Breast epithelium (tissue), 4 donors: ENCODE data around the gene CAPS2. TPM values are rescaled to one million over a fixed set of nuclear protein-coding genes. Genes with fewer than 3 reads are reported as not detected.

Experiments
- DNase-seq, 2 donors: peaks; one replicate each; pipeline ENCODE4 v3.0.0-alpha.2; 2019; ENCODE audit warnings: low spot score in 2 of 2
- H3K27ac ChIP-seq, 2 donors: fragments of 200-600 bp; sonication (generic) in 1 of 2; one replicate each; pipeline ENCODE4 v1.5.1; 2016 to 2019; ENCODE audit warnings: mild to moderate bottlenecking in 1 of 2
- H3K27me3 ChIP-seq, 2 donors: fragments of 200-600 bp; sonication (generic) in 1 of 2; one replicate each; pipeline versions ENCODE4 v1.5.1 to v1.6.0; 2017 to 2019; ENCODE audit warnings: control low read depth in 1 of 2, mild to moderate bottlenecking in 1 of 2
- H3K36me3 ChIP-seq: fragments of 200-600 bp; one replicate; pipeline ENCODE4 v1.5.1; 2019
- H3K4me1 ChIP-seq, 2 donors: fragments of 200-600 bp; sonication (generic); one replicate each; pipeline ENCODE4 v1.5.1; 2016 to 2019; ENCODE audit warnings: control low read depth in 1 of 2
- H3K4me3 ChIP-seq, 3 donors: fragments of 200-600 bp; sonication (generic); 1 replicate in 2 of 3; 2 replicates in 1 of 3; pipeline ENCODE4 v1.5.1; 2016 to 2019; ENCODE audit warnings: mild to moderate bottlenecking in 3 of 3, moderate library complexity in 2 of 3
- H3K9me3 ChIP-seq, 2 donors: fragments of 200-600 bp; sonication (generic) in 1 of 2; one replicate each; pipeline ENCODE4 v1.5.1; 2016 to 2019; ENCODE audit warnings: control low read depth in 1 of 2
- POLR2A ChIP-seq: fragments of 450-650 bp; IDR thresholded peaks from one replicate; pipeline ENCODE4 v1.6.1; 2016; ENCODE audit warnings: antibody characterized with exemption, mild to moderate bottlenecking, moderate library complexity
- POLR2AphosphoS5 ChIP-seq, 3 donors: sonication (generic); formaldehyde crosslinking; IDR thresholded peaks; one replicate each; pipeline ENCODE4 v1.6.1; 2017; ENCODE audit warnings: antibody characterized with exemption in 3 of 3
- intact Hi-C: fragments of 100-400 bp; cut with DNase I; formaldehyde crosslinking; loops from one replicate; pipeline ENCODE4 v1.15.1; 2023; ENCODE audit warnings: low total_unique reads
- total RNA-seq, 3 donors: library from RNA; depleted of rRNA; stranded (reverse); fragments of >200 nt; gene quantifications; one replicate each; pipeline ENCODE4 v1.1.0, GENCODE V29; 2016
- TF ChIP-seq, protein P1 (sequence below), 3 donors: fragments of 450-650 bp; IDR thresholded peaks; one replicate each; pipeline ENCODE4 v1.5.1; 2016 to 2017; ENCODE audit warnings: antibody characterized with exemption in 3 of 3, mild to moderate bottlenecking in 3 of 3, moderate library complexity in 3 of 3

CAPS2 gene
- total RNA-seq, 3 donors from 2014 or later: 13.8 to 34.0 (median 14.4) TPM

DNA sequence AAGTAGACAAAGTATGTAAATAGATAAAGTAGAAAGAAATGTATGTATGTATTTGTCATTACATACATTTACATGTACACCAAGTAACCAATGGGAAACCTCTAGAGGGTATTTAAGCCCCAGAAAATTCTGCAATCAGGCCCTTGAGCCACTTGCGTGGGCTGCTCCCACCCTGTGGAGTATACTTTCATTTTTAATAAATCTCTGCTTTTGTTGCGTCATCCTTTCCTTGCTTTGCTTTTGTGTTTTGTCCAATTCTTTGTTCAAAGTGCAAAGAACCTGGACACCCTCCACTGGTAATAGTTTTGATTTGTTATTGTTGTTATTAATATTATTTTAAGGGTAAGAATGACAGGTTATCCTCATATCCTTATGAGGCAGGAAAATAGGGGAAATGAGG is 21.8 kb downstream of the CAPS2 start:
- TF ChIP-seq, protein P1, sequence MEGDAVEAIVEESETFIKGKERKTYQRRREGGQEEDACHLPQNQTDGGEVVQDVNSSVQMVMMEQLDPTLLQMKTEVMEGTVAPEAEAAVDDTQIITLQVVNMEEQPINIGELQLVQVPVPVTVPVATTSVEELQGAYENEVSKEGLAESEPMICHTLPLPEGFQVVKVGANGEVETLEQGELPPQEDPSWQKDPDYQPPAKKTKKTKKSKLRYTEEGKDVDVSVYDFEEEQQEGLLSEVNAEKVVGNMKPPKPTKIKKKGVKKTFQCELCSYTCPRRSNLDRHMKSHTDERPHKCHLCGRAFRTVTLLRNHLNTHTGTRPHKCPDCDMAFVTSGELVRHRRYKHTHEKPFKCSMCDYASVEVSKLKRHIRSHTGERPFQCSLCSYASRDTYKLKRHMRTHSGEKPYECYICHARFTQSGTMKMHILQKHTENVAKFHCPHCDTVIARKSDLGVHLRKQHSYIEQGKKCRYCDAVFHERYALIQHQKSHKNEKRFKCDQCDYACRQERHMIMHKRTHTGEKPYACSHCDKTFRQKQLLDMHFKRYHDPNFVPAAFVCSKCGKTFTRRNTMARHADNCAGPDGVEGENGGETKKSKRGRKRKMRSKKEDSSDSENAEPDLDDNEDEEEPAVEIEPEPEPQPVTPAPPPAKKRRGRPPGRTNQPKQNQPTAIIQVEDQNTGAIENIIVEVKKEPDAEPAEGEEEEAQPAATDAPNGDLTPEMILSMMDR (IDR thresholded peaks at IDR 0.05): no peak
- TF ChIP-seq POLR2A (no peak), POLR2AphosphoS5 (IDR thresholded peaks at IDR 0.05) (no peak)
- intact Hi-C loops: no loop called here
- H3K27ac ChIP-seq: no peak overlapping the region
- H3K4me1 ChIP-seq: no peaks in the 10 kb centered on the region
- no peaks in the 10 kb centered on the region for H3K36me3 ChIP-seq
- no peaks in the 10 kb centered on the region for H3K27me3 ChIP-seq
- no peak overlapping the region for H3K4me3 ChIP-seq
- DNase-seq: no peak
- no peaks in the 10 kb centered on the region for H3K9me3 ChIP-seq

DNA sequence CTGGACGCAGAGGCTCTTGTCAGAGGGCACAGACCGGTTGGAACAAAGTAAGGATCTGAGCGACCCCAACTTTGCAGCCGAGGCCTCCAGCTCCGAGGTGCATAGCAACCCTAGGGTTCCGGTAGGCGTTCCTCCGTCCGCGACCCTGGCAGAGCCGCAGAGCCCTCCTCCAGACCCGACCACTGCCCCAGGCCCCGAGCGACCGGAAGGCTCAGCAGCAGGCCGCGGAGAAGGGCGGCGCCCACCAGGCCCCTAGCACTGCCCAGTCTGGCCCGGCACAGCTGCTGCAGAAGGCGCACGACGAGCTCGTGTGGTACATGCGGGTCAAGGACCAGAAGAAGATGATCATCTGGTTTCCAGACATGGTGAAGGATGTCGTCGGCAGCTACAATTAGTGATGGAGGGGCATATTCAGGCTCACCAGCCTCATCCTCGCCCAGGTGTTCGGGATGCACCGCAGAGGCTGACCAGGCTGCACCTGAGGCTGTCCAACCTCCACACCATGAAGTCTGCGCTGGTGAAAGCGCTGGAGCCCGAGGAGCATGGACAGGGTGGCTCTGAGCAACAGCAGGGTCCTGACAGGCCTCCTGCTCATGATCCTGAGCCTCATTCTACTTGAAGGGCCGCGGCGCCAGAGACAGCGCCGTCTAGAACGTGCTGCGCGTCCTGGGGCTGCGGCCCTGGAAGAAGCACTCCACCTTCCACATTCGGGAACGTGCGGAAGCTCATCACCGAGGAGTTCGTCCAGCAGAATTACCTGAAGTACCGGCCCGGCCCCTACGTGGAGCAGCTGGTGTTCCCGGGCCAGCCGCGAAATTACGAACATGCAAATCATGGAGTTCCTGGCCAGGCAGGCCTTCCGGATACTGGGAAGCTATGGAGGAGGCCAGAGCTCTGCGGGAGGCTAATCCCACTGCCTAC is 24.5 kb downstream of the CAPS2 start:
- no peaks in the 10 kb centered on the region for H3K9me3 ChIP-seq
- intact Hi-C loops: no loop called here
- H3K27ac ChIP-seq: no peak overlapping the region
- H3K4me1 ChIP-seq: no peaks in the 10 kb centered on the region
- no peak for DNase-seq
- TF ChIP-seq POLR2AphosphoS5 (IDR thresholded peaks at IDR 0.05) (no peak), POLR2A (no peak)
- TF ChIP-seq, protein P1 (IDR thresholded peaks at IDR 0.05): no peak
- H3K27me3 ChIP-seq: no peaks in the 10 kb centered on the region
- no peaks in the 10 kb centered on the region for H3K36me3 ChIP-seq
- H3K4me3 ChIP-seq: no peak overlapping the region

DNA sequence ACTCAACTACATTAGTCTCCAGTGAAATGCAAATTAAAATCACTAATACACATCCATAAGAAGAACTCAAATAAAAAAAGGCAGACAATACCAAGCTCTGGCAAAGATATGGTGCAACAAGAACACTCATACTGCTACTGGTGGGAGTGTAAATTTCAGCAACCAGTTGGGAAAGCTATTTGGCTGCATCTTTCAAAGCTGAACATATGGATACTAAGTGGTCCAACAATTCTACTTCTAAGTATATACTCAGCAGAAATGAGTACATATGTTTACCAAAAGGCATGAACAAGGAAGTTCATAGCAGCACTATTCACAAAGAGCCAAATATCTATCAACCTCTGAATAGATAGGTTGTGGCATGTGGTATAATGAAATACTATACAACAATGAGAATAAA is 27.3 kb downstream of the CAPS2 start:
- no peaks in the 10 kb centered on the region for H3K36me3 ChIP-seq
- no peaks in the 10 kb centered on the region for H3K27me3 ChIP-seq
- H3K9me3 ChIP-seq: no peaks in the 10 kb centered on the region
- intact Hi-C loops: no loop called here
- no peak for DNase-seq
- no peak overlapping the region for H3K27ac ChIP-seq
- H3K4me3 ChIP-seq: no peak overlapping the region
- TF ChIP-seq, protein P1 (IDR thresholded peaks at IDR 0.05): no peak
- TF ChIP-seq POLR2A (no peak), POLR2AphosphoS5 (IDR thresholded peaks at IDR 0.05) (no peak)
- H3K4me1 ChIP-seq: no peaks in the 10 kb centered on the region

DNA sequence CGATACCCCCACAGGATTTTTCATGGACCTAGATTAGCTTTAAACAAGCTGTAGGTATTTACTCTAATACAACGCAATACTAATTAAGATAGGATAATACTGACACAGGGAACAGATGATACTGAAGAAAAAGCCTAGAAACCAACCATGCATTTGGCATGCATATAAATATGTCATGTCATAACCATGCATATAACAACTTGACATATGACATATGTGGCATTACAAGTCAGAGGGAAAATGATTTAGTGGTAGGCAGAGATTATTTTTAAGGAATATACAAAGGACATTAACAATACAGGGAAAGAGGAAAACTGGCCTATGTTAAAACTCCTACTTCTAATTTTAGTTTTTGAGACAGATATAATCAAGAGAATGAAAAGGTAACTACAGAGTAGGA is 27.9 kb downstream of the CAPS2 start:
- H3K27ac ChIP-seq: no peak overlapping the region
- no peaks in the 10 kb centered on the region for H3K36me3 ChIP-seq
- no peaks in the 10 kb centered on the region for H3K27me3 ChIP-seq
- intact Hi-C loops: no loop called here
- no peak for TF ChIP-seq POLR2AphosphoS5 (IDR thresholded peaks at IDR 0.05)
- TF ChIP-seq POLR2A: no peak
- TF ChIP-seq, protein P1 (IDR thresholded peaks at IDR 0.05): no peak
- DNase-seq: no peak
- no peak overlapping the region for H3K4me3 ChIP-seq
- H3K4me1 ChIP-seq: no peaks in the 10 kb centered on the region
- H3K9me3 ChIP-seq: no peaks in the 10 kb centered on the region

DNA sequence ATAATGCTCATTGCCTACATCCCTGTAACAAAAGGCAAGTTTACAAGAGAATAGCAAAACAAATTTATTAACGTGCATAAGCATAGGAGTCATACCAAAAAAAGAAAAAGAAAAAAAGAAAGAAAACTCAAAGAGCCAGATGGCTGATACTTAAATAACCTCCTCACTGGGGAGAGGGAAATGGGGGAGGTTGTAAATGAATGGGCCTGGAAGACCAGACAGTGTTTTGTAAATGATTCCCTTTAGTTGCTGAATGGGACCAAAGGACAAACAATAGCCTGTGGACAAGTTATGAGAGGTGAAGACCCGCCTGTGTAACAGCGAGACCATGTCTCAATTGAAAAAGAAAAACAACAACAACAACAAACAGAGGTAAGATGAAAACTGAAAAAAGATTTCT is 35.3 kb downstream of the CAPS2 start:
- H3K27me3 ChIP-seq: no peaks in the 10 kb centered on the region
- no peak for DNase-seq
- no peaks in the 10 kb centered on the region for H3K36me3 ChIP-seq
- no peak overlapping the region for H3K27ac ChIP-seq
- H3K4me3 ChIP-seq: no peak overlapping the region
- no peaks in the 10 kb centered on the region for H3K9me3 ChIP-seq
- TF ChIP-seq, protein P1 (IDR thresholded peaks at IDR 0.05): no peak
- TF ChIP-seq POLR2A: no peak
- no peak for TF ChIP-seq POLR2AphosphoS5 (IDR thresholded peaks at IDR 0.05)
- H3K4me1 ChIP-seq: no peaks in the 10 kb centered on the region
- intact Hi-C loops: no loop called here
